B cell (primary cell): ENCODE measurements around the gene CNTNAP2.

Experiments
- CTCF ChIP-seq: fragments of 200-600 bp; IDR thresholded peaks from one replicate; pipeline ENCODE4 v1.8.0; 2022; ENCODE audit warnings: antibody characterized with exemption, mild to moderate bottlenecking
- EZH2 ChIP-seq: IDR thresholded peaks from 2 replicates; pipeline ENCODE4 v1.6.1; 2012; ENCODE audit warnings: borderline replicate concordance, low read depth, mild to moderate bottlenecking, moderate library complexity, low read length; ENCODE audit not compliant: insufficient read depth, poor library complexity, severe bottlenecking

- no peak for TF ChIP-seq CTCF
- TF ChIP-seq EZH2: no peak
These were observed 1999.6 kb downstream of the CNTNAP2 start for GRCh38 chr7:148116195-148116594.
